ENCODE data around the gene ZBED4.
A peak's percentile ranks its signal among the peaks of the same experiment; 100 is the strongest.

ZBED4 gene

DNA sequence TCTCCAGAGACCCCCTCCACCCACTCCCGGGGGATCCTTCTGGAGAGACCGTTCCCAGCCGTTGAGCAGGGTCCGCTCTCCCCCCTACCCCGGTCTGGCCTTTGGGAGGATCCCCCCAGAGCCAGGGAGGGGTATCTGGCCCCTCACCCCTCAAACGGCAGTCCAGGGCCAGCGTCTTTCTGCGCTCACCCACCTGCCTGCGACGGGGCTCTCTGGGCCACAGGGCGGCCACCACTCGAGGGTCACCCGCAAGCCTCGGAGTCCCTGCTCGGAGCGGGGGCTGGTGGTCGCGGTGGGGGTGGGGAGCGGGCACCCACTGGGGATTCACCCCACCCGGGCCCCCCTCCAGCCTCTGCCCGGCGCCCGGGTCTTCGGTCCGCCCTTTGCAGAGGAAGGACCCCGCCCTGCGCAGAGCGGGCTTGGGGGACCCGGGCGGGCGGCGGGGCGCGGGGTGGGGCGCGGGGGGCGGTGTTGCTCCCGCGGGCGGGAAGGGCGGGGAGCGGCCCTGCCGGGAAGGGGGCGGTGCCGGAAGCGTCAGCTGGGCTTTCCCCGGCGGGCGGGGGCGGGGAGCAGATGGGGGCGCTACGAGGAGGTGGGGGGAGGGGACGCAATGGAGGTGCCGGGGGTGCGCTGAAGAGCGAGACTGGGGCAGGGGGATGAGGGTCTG, 81.4 kb downstream of the ZBED4 start:
- H3K4me3 ChIP-seq (ENCODE audit: low read length): peak overlapping the region; percentile 8
- TF ChIP-seq, protein P1, sequence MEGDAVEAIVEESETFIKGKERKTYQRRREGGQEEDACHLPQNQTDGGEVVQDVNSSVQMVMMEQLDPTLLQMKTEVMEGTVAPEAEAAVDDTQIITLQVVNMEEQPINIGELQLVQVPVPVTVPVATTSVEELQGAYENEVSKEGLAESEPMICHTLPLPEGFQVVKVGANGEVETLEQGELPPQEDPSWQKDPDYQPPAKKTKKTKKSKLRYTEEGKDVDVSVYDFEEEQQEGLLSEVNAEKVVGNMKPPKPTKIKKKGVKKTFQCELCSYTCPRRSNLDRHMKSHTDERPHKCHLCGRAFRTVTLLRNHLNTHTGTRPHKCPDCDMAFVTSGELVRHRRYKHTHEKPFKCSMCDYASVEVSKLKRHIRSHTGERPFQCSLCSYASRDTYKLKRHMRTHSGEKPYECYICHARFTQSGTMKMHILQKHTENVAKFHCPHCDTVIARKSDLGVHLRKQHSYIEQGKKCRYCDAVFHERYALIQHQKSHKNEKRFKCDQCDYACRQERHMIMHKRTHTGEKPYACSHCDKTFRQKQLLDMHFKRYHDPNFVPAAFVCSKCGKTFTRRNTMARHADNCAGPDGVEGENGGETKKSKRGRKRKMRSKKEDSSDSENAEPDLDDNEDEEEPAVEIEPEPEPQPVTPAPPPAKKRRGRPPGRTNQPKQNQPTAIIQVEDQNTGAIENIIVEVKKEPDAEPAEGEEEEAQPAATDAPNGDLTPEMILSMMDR (conservative IDR thresholded peaks at IDR 0.05; ENCODE audit: low read depth, low read length): no peak
- DNase-seq (ENCODE audit: low read depth): no peak

DNA sequence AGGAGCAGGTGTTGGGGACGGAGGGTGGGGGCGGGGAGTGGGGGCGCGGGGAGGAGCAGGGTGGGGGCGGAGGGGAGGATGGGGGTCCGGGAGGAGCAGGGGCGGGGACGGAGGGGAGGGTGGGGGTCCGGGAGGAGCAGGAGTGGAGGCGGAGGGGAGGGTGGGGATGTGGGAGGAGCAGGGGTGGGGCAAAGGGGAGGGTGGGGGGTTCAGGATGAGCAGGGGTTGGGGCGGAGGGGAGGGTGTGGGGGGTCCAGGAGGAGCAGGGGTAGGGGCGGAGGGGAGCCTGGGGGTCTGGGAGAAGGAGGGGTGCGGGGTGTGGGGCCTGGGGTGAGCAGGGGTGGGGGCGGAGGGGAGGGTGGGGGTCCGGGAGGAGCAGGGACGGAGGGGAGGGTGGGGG, 81.9 kb downstream of the ZBED4 start:
- DNase-seq (ENCODE audit: low read depth): no peak
- TF ChIP-seq, protein P1 (conservative IDR thresholded peaks at IDR 0.05; ENCODE audit: low read depth, low read length): no peak
- H3K4me3 ChIP-seq (ENCODE audit: low read length): no peak overlapping the region

DNA sequence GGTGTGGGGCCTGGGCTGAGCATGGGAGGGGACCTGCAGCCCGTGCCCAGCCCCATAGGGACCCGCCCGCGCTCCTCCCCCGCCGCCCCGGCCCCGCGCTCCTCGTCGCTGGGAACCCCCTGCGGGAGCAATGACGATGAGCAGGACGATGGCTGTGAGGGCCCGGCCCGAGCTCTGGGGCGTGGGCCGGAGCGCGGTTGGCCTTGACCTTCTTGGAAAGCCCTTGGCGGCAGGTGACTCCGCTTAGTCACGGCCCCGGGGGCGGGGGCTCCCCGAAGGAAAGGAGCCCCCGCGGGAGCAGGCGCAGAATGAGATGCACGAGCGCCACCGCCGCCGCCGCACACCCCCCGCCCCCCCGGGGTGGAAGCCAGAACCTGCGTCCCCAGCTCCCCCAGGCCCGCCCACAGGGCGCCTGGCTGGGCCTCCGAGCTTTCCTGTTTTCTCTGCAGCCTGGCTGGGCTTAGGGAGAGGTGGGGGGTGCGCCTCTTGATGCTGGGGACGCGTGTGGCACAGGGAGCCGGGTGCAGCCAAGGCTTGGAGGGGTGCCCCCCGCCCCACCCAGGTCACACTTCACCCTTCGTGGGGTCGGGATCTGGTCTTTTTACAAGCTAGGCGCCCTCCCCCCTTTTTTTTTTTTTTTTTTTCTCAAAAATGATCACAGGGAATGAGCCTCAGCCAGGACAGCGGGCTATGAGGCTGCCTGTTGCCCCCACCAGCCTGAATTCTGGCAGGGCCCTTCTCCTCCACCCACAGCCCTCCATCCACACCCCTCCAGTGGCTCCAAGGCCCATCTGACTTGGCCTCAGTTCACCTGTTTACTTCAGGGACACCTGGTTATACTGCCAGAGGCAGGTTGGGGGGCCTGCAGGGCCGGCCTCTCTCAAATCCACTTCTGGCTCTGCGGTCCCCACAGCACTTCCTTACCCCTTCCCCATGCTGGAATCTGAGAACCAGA, 82.7 kb downstream of the ZBED4 start:
- peak overlapping the region; percentile 3 for H3K4me3 ChIP-seq (ENCODE audit: low read length)
- TF ChIP-seq, protein P1 (conservative IDR thresholded peaks at IDR 0.05; ENCODE audit: low read depth, low read length): no peak
- DNase-seq (ENCODE audit: low read depth): peak; percentile 77

DNA sequence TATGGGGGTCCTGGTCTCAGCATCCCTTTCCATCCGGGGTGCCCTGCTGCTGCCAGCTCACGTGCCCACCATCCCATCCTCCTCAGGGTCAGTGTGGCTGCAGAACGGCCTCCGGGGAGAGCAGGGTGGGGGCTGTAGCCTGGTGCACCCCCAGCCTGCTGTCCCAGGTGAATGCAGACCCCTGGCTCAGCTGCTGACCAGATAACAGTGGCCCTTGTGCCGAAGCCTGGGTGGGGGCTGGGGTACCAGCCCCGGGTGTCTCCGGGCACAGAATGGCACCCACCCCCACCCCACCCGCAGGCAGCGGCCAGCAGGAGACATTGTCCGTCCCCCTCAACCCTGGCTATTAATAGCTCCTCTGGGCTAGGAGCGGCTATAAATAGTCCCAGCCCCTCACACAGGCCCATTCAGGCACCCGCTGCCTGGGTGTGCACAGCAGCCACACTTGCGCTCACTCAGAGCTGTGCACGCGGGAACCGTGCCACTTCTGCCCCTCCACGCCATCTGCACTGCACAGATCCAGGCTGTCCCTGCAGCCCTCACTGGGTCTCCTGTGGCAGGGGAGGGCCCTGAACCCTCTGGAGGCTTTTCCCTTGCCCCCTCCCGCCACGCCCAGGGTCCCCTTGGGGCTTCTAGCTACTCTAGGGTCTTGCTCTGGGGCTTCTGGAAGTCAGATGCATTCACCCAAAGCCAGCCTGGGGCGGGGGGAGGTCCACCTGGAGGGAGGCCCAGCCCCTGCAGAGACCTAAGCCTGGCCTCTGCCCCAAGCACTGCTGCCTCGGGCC, 83.5 kb downstream of the ZBED4 start:
- no peak overlapping the region for H3K4me3 ChIP-seq (ENCODE audit: low read length)
- TF ChIP-seq, protein P1 (conservative IDR thresholded peaks at IDR 0.05; ENCODE audit: low read depth, low read length): no peak
- no peak for DNase-seq (ENCODE audit: low read depth)

DNA sequence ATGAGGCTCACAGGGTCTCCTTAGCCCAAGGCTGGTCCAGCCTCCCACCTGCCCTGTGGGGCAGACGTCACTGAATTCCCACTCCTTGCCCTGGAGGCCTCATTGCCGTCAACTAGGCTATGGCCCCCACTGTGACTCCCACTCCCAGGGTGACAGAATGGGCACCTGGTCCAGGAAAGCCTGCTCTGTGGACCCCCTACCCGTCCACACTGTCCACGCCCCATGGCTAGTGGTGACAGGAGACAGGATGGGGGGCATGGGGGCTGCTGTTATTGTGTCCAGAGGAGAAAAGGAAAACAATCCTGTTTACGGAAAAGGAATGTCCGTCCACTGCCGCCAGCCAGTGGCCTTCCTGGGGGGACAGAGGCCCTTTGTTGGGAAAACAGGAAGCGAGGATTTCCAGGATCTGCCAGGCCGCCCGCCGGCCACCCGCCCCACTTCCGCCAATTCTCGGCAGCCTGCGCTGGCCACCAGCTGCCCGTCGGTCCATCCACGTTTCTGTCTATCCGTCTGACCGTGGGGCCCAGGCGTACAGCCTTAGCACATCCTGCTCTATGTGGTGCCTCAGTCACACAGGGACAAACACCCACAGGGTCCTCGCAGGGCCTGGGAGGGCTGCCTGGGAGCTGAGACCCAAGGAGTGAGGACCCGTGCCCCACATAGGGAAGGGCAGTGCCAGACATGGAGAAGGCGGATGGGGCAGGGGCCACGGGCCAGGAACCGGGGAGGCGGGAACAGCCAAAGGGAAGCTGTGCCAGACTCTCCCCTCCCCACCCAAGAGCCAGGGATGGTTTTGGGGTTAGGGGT, 84.3 kb downstream of the ZBED4 start:
- TF ChIP-seq, protein P1 (conservative IDR thresholded peaks at IDR 0.05; ENCODE audit: low read depth, low read length): no peak
- no peak for DNase-seq (ENCODE audit: low read depth)
- no peak overlapping the region for H3K4me3 ChIP-seq (ENCODE audit: low read length)

DNA sequence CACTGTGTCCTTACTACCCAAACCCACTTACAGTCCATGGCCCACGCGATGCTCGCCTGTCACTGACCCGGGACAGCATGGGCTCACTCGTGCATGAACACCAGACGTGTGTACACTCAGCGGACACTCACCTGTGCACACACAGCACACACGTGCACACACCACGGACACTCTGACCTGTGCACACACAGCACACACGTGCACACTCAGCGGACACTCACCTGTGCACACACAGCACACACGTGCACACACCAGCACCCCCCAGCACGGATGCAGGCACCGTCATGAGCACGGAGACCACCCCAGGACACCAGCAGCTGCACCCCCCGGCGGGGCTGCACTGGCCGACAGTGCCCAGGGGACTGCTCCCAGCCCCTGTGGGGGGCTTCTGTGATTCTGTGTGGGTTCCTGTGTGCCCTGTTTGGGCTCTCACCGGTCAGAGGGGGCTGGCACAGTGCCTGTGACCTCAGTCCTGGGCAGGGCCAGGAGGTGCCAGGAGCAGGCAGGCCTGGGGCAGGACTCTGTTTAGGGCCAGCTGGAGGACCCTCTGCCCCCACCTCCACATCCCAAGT, 85.0 kb downstream of the ZBED4 start:
- DNase-seq (ENCODE audit: low read depth): no peak
- H3K4me3 ChIP-seq (ENCODE audit: low read length): no peak overlapping the region
- TF ChIP-seq, protein P1 (conservative IDR thresholded peaks at IDR 0.05; ENCODE audit: low read depth, low read length): no peak
